ENCODE data around the gene GPR33. TPM values are rescaled to one million over a fixed set of nuclear protein-coding genes. Genes with fewer than 3 reads are reported as not detected.
"Not testable (repeated sequence)": the region's sequence is repeated elsewhere in the genome, so short reads cannot be mapped to it uniquely, and the experiment has no call there.

Gene GPR33
- total RNA-seq, 1 donor from 2014 or later = not detected

- no peak for TF ChIP-seq CTCF (IDR thresholded peaks at IDR 0.05; ENCODE audit: borderline replicate concordance)
- H3K27me3 ChIP-seq (ENCODE audit: low read depth) = no peaks in the 10 kb centered on the region
- peaks cover 14% of the 10 kb centered on the region for H3K4me1 ChIP-seq
- H3K4me3 ChIP-seq = no peak overlapping the region
- no peak for DNase-seq
- no peaks in the 10 kb centered on the region for H3K36me3 ChIP-seq
- no peak overlapping the region for H3K27ac ChIP-seq (replicated peaks)
- no peaks in the 10 kb centered on the region for H3K9me3 ChIP-seq (replicated peaks)
- intact Hi-C loops (cut with micrococcal nuclease) = no loop called here
Measured at GRCh38 chr14:31479027-31479426, 8.8 kb downstream of the GPR33 start.

- intact Hi-C loops (cut with micrococcal nuclease) = no loop called here
- Histone ChIP-seq H3K27me3 (ENCODE audit: low read depth) (no peaks in the 10 kb centered on the region), H3K36me3 (no peaks in the 10 kb centered on the region), H3K4me1 (peaks cover 14% of the 10 kb centered on the region), H3K27ac (replicated peaks) (no peak overlapping the region), H3K4me3 (no peak overlapping the region), H3K9me3 (replicated peaks) (no peaks in the 10 kb centered on the region)
- no peak for TF ChIP-seq CTCF (IDR thresholded peaks at IDR 0.05; ENCODE audit: borderline replicate concordance)
- no peak for DNase-seq
Measured at GRCh38 chr14:31477248-31477647, 10.6 kb downstream of the GPR33 start.

GRCh38 chr14:31476131-31476866 is 11.5 kb downstream of the GPR33 start:
- intact Hi-C loops (cut with micrococcal nuclease) = no loop called here
- TF ChIP-seq CTCF (IDR thresholded peaks at IDR 0.05; ENCODE audit: borderline replicate concordance) = no peak
- H3K4me1 ChIP-seq = peaks cover 14% of the 10 kb centered on the region
- no peaks in the 10 kb centered on the region for H3K36me3 ChIP-seq
- H3K27ac ChIP-seq (replicated peaks) = no peak overlapping the region
- H3K9me3 ChIP-seq (replicated peaks) = no peaks in the 10 kb centered on the region
- no peak for DNase-seq
- H3K4me3 ChIP-seq = no peak overlapping the region
- H3K27me3 ChIP-seq (ENCODE audit: low read depth) = no peaks in the 10 kb centered on the region

- DNase-seq = no peak
- no peak overlapping the region for H3K4me3 ChIP-seq
- H3K4me1 ChIP-seq = no peaks in the 10 kb centered on the region
- no peaks in the 10 kb centered on the region for H3K27me3 ChIP-seq (ENCODE audit: low read depth)
- H3K36me3 ChIP-seq = no peaks in the 10 kb centered on the region
- H3K9me3 ChIP-seq (replicated peaks) = no peaks in the 10 kb centered on the region
- H3K27ac ChIP-seq (replicated peaks) = no peak overlapping the region
- intact Hi-C loops (cut with micrococcal nuclease) = no loop called here
- TF ChIP-seq CTCF (IDR thresholded peaks at IDR 0.05; ENCODE audit: borderline replicate concordance) = no peak
Measured at GRCh38 chr14:31466554-31466953, 21.3 kb downstream of the GPR33 start.

GRCh38 chr14:31465111-31465510 is 22.7 kb downstream of the GPR33 start:
- Histone ChIP-seq H3K36me3 (no peaks in the 10 kb centered on the region), H3K27me3 (ENCODE audit: low read depth) (no peaks in the 10 kb centered on the region), H3K27ac (replicated peaks) (no peak overlapping the region), H3K4me1 (no peaks in the 10 kb centered on the region), H3K4me3 (no peak overlapping the region), H3K9me3 (replicated peaks) (no peaks in the 10 kb centered on the region)
- TF ChIP-seq CTCF (IDR thresholded peaks at IDR 0.05; ENCODE audit: borderline replicate concordance) = no peak
- DNase-seq = no peak
- intact Hi-C loops (cut with micrococcal nuclease) = no loop called here

GRCh38 chr14:31462450-31462849 is 25.4 kb downstream of the GPR33 start:
- intact Hi-C loops (cut with micrococcal nuclease); H3K27ac ChIP-seq (replicated peaks); H3K4me3 ChIP-seq; H3K9me3 ChIP-seq (replicated peaks); DNase-seq; H3K27me3 ChIP-seq (ENCODE audit: low read depth); H3K36me3 ChIP-seq; H3K4me1 ChIP-seq: not testable (repeated sequence)
